KMS-11 (cell line): ENCODE measurements around the gene STAMBPL1.

ENCODE experiments used
- H2AFZ ChIP-seq: fragments of 200-600 bp; sonication (generic); 2 replicates; pipeline ENCODE4 v1.6.1; 2016; ENCODE audit warnings: antibody characterized with exemption, mixed run types, low read depth
- H3K27ac ChIP-seq: fragments of 200-600 bp; sonication (generic); 2 replicates; pipeline ENCODE4 v1.6.1; 2016; ENCODE audit warnings: mild to moderate bottlenecking, mixed run types
- H3K27me3 ChIP-seq: fragments of 200-600 bp; sonication (generic); 2 replicates; pipeline ENCODE4 v1.6.1; 2017; ENCODE audit warnings: mild to moderate bottlenecking, low read depth, mixed run types, moderate library complexity; ENCODE audit not compliant: insufficient read depth
- H3K36me3 ChIP-seq: fragments of 200-600 bp; sonication (generic); 2 replicates; pipeline ENCODE4 v1.6.1; 2017; ENCODE audit warnings: mild to moderate bottlenecking, mixed run types; ENCODE audit not compliant: insufficient read depth
- H3K4me1 ChIP-seq: fragments of 200-600 bp; sonication (generic); 2 replicates; pipeline ENCODE4 v1.6.1; 2016; ENCODE audit warnings: mild to moderate bottlenecking, low read depth, mixed run types; ENCODE audit not compliant: poor library complexity, severe bottlenecking
- H3K4me2 ChIP-seq: fragments of 200-600 bp; sonication (generic); 2 replicates; pipeline ENCODE4 v1.7.0; 2016; ENCODE audit warnings: mild to moderate bottlenecking, mixed run types
- H3K4me3 ChIP-seq: fragments of 200-600 bp; sonication (generic); IDR thresholded peaks from 2 replicates; pipeline ENCODE4 v1.6.1; 2017; ENCODE audit warnings: low read depth, low read length, mixed read lengths; ENCODE audit not compliant: insufficient read depth
- H3K79me2 ChIP-seq: fragments of 200-600 bp; sonication (generic); 2 replicates; pipeline ENCODE4 v1.6.1; 2016; ENCODE audit warnings: low read depth, mixed run types; ENCODE audit not compliant: insufficient read depth
- H3K9ac ChIP-seq: fragments of 200-600 bp; sonication (generic); 2 replicates; pipeline ENCODE4 v1.6.1; 2016; ENCODE audit warnings: mild to moderate bottlenecking, mixed run types
- H4K20me1 ChIP-seq: fragments of 200-600 bp; sonication (generic); 2 replicates; pipeline ENCODE4 v1.6.1; 2016; ENCODE audit warnings: mild to moderate bottlenecking, mixed run types; ENCODE audit not compliant: insufficient read depth
- CTCF ChIP-seq: fragments of 200-600 bp; sonication (generic); conservative IDR thresholded peaks from 2 replicates; pipeline ENCODE4 v1.6.1; 2017; ENCODE audit warnings: low read depth, mild to moderate bottlenecking, antibody characterized with exemption, low read length, moderate library complexity, mixed read lengths

STAMBPL1 gene

GRCh38 chr10:88916986-88917385 is 36.9 kb downstream of the STAMBPL1 start:
- H3K9ac ChIP-seq: no peak overlapping the region
- H3K4me3 ChIP-seq: no peak overlapping the region
- H3K4me2 ChIP-seq: no peak overlapping the region
- no peaks in the 10 kb centered on the region for H3K79me2 ChIP-seq
- no peaks in the 10 kb centered on the region for H3K36me3 ChIP-seq
- TF ChIP-seq CTCF: no peak
- no peak overlapping the region for H2AFZ ChIP-seq
- H3K27me3 ChIP-seq: no peaks in the 10 kb centered on the region
- no peaks in the 10 kb centered on the region for H4K20me1 ChIP-seq
- no peak overlapping the region for H3K27ac ChIP-seq
- no peaks in the 10 kb centered on the region for H3K4me1 ChIP-seq

GRCh38 chr10:88918191-88918905 is 38.3 kb downstream of the STAMBPL1 start:
- no peak overlapping the region for H3K4me3 ChIP-seq
- H3K9ac ChIP-seq: no peak overlapping the region
- no peak overlapping the region for H3K27ac ChIP-seq
- H3K27me3 ChIP-seq: no peaks in the 10 kb centered on the region
- no peaks in the 10 kb centered on the region for H3K79me2 ChIP-seq
- H3K4me1 ChIP-seq: no peaks in the 10 kb centered on the region
- H2AFZ ChIP-seq: no peak overlapping the region
- TF ChIP-seq CTCF: no peak
- H3K4me2 ChIP-seq: no peak overlapping the region
- no peaks in the 10 kb centered on the region for H3K36me3 ChIP-seq
- no peaks in the 10 kb centered on the region for H4K20me1 ChIP-seq

GRCh38 chr10:88919041-88919440 is 39.0 kb downstream of the STAMBPL1 start:
- H3K79me2 ChIP-seq: no peaks in the 10 kb centered on the region
- H3K4me2 ChIP-seq: no peak overlapping the region
- no peak overlapping the region for H3K4me3 ChIP-seq
- no peak overlapping the region for H3K27ac ChIP-seq
- H3K9ac ChIP-seq: no peak overlapping the region
- H3K4me1 ChIP-seq: no peaks in the 10 kb centered on the region
- H2AFZ ChIP-seq: no peak overlapping the region
- no peaks in the 10 kb centered on the region for H3K36me3 ChIP-seq
- H4K20me1 ChIP-seq: no peaks in the 10 kb centered on the region
- H3K27me3 ChIP-seq: no peaks in the 10 kb centered on the region
- no peak for TF ChIP-seq CTCF

- Histone ChIP-seq H3K27me3 (no peaks in the 10 kb centered on the region), H3K27ac (no peak overlapping the region), H3K36me3 (no peaks in the 10 kb centered on the region), H3K4me2 (no peak overlapping the region), H3K9ac (no peak overlapping the region), H3K79me2 (no peaks in the 10 kb centered on the region), H2AFZ (no peak overlapping the region), H3K4me3 (no peak overlapping the region), H3K4me1 (no peaks in the 10 kb centered on the region), H4K20me1 (no peaks in the 10 kb centered on the region)
- no peak for TF ChIP-seq CTCF
Observed at GRCh38 chr10:88920198-88920597, 40.2 kb downstream of the STAMBPL1 start.
